DMS53 treated with DMSO at 0.1 percent for 48 hours (cell line): ENCODE data around the gene DGKA.
"Not testable (repeated sequence)": the region's sequence is repeated elsewhere in the genome, so short reads cannot be mapped to it uniquely, and the experiment has no call there.

Experiments
- DNase-seq: peaks from one replicate; lab custom pipeline; 2025; ENCODE audit not compliant: unreplicated experiment; lab: John Stamatoyannopoulos, UW

Gene DGKA

DNA sequence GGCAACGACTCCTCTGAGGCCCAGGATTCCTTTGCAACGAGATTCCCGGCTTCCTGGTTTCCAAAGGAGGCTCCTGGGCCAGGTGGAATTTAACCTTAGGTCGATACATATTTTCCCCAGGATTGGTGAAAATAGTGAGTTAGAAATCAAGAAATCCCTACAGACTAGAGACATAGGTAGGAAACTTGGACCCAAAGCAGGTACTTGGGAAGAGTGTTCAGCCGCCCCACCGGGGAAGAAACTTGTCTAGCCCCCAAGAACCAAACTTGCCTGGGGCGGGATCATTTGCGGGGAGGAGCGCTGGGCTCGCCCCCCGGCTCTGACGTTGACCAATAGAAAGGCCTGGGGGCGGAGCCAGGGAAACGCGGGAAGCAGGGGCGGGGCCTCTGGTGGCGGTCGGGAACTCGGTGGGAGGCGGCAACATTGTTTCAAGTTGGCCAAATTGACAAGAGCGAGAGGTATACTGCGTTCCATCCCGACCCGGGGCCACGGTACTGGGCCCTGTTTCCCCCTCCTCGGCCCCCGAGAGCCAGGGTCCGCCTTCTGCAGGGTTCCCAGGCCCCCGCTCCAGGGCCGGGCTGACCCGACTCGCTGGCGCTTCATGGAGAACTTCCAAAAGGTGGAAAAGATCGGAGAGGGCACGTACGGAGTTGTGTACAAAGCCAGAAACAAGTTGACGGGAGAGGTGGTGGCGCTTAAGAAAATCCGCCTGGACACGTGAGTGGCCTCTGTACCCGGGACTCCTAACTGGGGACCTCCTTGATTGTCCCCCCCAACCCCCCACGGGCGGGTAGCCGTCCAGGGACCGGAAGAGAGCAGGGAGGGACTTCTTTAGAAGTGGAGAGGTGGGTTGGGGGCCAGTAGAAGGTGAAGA, 35.7 kb downstream of the DGKA start, which contains the start of gene CDK2:
TSS of gene CDK2 (plus strand) at position 423 of the 874 bp plus-strand sequence. CDS start at position 602, 179 bp downstream.
- DNase-seq, result peak; percentile 69

DNA sequence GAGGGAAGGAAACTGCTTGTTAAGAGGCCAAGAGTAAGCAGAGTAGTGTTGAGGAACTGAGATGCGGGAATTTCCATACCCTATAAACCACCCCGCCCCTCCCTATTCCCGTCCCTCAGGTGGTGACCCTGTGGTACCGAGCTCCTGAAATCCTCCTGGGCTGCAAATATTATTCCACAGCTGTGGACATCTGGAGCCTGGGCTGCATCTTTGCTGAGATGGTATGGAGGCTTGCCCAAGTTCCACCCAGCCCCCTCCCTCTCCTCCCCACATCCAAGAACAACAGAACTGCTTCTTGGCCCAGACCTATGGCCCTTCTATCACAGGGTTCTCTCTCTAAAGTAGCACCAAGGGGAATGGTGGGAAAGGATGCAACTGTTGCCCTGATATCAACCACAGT, 38.4 kb downstream of the DGKA start:
- DNase-seq, result no peak

DNA sequence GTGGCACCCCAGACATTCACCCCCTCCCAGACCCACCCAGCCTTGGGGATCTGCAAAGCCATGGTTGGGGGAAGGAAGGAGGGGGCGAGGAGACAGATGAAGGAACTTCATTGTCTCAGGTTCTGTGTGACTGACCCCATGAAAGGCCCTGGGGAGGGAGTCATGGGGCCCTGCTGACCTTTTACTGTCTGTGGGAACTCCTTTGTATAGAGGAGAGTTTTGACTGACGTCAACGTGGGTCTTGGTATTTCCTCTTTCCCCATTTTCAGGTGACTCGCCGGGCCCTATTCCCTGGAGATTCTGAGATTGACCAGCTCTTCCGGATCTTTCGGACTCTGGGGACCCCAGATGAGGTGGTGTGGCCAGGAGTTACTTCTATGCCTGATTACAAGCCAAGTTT, 39.8 kb downstream of the DGKA start:
- DNase-seq, result no peak

DNA sequence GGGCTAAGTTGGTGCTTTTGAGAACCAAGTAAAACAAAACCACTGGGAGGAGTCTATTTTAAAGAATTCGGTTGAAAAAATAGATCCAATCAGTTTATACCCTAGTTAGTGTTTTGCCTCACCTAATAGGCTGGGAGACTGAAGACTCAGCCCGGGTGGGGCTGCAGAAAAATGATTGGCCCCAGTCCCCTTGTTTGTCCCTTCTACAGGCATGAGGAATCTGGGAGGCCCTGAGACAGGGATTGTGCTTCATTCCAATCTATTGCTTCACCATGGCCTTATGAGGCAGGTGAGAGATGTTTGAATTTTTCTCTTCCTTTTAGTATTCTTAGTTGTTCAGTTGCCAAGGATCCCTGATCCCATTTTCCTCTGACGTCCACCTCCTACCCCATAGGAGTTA, 41.1 kb downstream of the DGKA start:
- no peak for DNase-seq

DNA sequence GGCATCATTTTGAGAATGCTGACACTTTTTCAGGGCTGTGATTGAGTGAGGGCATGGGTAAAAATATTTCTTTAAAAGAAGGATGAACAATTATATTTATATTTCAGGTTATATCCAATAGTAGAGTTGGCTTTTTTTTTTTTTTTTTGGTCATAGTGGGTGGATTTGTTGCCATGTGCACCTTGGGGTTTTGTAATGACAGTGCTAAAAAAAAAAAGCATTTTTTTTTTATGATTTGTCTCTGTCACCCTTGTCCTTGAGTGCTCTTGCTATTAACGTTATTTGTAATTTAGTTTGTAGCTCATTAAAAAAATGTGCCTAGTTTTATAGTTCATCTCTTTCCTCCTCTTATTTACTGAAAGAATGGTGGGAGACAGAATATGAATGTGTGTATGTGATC, 41.5 kb downstream of the DGKA start:
- no peak for DNase-seq

DNA sequence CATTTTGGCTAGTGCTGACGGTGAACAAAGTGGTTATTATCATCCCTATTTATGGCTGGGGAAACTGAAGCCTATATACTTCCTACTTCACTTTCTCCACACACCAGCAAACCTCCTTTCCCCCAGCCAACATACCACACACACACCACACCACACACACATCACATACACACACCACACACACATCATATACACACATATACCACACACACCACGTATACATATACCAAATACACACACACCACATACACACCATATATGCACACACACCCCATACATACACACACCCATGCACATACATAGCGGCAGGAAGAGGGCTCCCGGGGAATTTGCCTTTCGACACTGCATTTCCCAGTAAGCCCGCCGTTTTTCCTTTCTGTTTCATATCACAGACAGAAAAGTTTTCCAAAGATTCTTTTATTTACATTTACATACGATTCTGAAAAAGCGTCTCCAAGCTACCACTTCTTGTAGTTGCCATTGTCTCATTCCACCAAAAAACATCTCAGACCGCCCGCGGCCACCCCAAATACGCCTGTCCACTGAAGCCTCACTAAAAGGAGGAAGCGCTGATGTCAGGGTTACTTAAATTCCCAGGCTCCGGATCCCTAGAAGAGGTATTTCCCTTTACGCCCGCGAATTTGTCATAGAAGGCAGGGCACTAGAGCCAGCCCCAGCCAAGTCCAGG, 42.1 kb downstream of the DGKA start:
- DNase-seq, result peak; percentile 39

DNA sequence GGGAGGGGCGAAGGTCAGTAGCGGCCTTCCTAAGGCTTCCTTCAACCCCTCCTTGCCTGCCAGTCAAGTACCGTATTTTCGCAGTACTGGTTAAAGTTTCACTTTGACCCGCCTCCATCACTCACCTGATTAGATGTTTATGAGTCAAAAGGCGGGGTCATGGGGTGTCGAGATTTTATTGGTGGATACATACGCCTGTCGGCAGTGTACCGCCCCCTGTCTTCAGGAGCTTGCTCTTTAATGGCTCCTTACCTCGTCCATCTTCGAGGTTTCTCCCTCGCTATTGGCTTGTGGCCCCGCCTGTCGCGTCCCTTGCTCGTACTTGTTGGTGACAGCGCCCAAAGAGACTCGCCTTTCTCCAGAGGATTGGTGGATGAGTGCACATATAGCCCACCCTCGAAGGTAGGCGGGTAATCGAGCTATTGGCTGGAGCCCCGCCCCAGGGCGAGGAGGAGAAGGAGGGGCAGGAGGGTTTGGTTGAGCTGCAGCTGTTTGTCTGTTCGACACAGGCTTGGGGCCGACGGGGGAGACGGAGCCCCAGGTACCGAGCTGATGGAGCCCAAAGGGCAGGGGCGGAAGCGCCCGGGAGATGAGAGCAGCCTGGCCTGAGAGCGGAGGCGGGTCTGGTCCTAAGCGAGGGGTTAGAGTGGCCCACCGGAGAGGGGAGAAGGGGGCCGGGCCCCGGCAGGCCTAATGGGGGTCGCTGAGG, 42.8 kb downstream of the DGKA start, which contains the start of gene RAB5B:
TSS of gene RAB5B (plus strand) at position 480 of the 709 bp plus-strand sequence. CDS start 12,883 bp downstream, outside the sequence.
- peak; percentile 100 for DNase-seq

DNA sequence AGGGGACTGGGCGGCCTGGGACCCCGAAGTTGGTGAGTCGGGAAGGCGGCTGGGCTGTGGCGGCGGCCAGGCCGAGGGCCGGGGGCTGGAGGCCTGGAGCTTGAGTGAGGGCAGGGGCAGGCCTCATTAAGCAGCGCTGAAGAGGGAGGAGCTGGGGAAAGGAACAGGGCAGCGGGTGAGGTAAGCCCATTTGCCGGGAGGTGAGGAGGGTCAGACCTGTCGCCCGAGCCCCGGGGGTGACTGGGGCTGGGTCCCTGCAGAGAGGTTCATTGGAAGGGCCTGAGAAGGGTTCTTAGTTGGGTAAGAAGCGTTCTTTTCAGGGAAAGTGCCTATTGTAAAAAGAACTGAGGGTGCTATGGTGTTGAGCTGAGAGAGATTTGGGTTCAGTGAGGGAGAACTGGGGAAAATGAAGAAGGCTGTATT, 43.4 kb downstream of the DGKA start:
- DNase-seq, result peak; percentile 39

DNA sequence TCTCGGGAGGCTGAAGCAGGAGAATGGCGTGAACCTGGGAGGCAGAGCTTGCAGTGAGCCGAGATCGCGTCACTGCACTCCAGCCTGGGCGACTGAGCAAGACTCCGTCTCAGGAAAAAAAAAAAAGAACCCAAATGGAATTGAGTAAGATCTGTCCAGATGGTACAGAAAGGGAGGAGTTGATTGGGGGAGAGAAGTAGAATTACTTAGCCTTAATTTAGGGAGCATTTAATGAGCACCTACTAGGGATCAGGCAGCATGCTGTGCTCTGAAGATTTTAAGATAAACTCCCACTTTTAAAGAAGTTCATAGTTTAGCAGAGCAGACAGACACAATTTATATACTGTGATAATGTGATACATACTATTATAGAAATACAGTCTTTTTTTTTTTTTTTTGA, 47.4 kb downstream of the DGKA start:
- DNase-seq, result no peak

DNA sequence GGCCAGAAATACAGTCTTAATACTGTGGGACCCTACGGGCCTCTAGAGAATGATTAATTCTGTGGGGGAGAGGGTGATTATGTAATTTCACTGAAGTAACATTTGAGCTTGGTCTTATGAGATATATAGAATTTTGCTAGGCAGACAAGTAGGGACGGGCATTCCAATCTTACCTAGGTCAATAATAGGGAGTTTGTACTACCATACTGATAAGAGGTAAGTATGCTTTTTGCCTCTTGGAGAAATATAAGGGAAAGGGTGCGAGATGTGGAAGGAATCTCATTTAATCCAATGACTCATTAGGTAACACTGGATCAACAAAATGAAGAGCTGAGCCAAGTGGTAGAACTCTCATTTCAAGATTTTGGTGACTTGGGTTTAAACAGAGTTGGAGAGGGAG, 48.1 kb downstream of the DGKA start:
- no peak for DNase-seq

DNA sequence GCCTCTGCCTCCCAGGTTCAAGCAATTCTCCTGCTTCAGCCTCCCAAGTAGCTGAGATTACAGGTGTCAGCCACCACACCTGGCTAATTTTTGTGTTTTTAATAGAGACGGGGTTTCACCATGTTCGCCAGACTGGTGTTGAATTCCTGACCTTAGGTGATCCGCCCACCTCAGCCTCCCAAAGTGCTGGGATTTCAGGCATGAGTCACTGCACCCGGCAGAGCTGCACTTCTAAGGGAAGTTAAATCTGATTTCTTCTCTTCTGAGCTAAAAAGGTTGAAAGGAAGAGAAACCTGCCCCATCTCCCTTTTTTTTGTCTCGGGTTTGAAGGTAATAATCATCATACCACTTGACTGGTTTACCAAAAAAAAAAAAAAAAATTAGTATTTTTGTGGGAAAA, 50.9 kb downstream of the DGKA start:
- DNase-seq, result not testable (repeated sequence)

DNA sequence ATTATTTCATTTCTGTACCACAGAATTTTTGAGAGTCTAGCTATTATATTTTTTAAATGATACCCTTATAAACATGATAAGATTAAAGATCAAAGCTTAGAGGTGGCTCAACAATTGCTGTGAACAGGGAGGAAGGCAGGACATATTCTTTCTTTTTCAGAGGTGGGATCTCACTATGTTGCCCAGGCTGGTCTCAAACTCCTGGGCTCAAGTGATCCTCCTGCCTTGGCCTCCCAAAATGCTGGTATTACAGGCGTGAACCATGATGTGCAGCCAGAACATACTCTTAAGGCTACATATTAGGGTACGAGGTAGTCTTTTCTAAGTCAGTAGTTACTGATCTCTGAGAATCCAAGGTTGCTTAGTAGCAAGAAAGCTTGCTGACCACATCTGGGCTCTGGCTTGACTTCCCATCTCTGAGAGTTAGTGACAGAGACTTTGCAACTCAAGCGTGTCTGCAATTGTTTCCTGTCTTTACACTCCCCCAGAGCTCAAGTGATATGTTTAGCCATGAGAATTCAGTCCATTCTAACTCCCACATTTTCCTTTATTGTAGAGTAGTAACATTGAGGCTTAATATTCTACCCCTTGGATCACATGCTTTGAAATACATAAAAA, 51.5 kb downstream of the DGKA start:
- no peak for DNase-seq

DNA sequence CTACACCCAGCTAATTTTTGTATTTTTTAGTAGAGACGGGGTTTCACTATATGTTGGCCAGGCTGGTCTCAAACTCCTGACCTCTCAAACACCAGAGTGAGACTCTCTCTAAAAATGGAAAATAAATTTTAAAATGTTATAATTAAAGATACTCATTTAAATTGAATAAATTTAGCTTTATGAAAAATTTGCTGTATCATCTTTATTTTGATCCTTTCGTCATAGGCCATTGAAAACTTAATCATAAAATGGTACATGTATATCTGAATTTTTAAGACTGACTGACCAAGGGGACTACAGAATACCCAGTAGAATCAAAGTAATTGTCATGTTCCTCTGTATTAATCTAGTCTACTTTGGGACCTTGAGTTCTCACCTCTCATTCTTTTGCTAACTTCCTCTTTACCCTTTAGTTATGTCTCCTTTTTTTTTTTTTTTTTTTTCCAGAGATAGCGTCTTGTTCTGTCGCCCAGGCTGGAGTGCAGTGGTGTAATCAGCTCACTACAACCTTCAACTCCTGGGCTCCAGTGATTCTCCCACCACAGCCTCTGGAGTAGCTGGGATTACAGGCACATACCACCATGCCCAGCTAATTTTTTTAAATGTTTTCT, 52.4 kb downstream of the DGKA start:
- DNase-seq, result no peak

DNA sequence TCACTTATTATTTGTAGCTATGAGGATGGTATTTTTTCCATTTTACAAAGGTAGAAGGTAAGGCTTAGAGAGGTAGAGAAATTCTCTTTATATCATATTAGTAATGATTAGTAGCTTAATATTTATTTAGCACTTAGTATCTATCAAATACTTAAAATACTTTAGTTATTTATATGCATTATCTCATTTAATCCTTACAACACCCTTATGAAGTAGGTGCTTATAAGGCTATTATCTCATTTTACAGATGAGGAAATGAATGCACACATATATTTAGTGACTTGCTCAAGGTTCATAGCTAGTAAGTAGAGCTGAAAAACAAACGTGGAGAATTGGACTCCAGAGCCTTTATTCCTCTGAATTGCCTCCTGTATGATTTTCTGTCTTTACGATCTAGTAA, 53.9 kb downstream of the DGKA start:
- no peak for DNase-seq

DNA sequence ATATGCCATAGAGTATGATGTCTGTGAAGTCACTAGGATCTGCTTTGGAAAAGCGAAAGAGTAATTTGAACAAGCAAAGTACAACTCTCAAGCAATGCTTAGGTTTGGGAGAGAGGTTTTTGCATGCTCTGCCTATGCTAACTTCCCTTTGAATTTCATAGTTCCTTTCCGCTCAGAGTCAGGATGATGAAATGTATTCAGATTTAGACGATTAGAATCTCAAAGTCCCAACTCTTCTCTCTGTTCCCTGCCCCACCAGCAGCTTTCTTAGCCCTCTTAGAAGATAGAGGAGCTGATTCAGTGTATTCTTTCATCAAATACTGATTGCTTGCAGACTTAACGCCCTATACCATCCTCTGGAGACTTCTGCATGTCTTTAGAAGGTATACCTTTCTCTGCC, 54.4 kb downstream of the DGKA start:
- DNase-seq, result no peak

DNA sequence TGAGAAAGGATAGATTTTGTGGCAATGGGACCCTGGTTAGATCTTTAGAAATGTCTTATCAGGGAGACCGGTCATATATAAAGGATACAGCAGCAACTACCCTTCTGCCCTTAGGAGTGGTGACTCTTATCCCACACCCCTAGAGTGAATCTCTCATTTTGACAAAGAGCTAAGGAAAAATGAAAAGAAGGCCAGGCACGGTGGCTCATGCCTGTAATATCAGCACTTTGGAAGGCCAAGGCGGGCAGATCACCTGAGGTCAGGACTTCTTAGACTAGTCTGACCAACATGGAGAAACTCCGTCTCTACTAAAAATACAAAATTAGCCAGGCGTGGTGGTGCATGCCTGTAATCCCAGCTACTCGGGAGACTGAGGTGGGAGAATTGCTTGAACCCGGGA, 55.0 kb downstream of the DGKA start:
- DNase-seq, result not testable (repeated sequence)

DNA sequence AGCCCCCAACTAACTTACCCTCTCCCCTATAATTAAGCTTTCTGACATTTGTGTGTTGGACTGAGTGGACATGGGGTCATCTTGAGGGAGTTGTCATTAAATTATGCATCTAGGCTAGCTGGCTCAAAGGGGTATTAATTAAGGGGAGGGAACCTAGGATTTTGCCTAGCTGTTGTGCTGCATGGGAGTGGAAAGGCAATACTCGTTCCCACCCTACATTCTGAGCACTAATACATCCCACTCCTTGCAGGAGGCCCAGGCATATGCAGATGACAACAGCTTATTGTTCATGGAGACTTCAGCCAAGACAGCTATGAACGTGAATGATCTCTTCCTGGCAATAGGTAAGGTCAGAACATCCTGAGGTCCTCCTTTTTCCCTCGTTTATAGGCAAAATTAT, 60.1 kb downstream of the DGKA start:
- DNase-seq, result no peak

DNA sequence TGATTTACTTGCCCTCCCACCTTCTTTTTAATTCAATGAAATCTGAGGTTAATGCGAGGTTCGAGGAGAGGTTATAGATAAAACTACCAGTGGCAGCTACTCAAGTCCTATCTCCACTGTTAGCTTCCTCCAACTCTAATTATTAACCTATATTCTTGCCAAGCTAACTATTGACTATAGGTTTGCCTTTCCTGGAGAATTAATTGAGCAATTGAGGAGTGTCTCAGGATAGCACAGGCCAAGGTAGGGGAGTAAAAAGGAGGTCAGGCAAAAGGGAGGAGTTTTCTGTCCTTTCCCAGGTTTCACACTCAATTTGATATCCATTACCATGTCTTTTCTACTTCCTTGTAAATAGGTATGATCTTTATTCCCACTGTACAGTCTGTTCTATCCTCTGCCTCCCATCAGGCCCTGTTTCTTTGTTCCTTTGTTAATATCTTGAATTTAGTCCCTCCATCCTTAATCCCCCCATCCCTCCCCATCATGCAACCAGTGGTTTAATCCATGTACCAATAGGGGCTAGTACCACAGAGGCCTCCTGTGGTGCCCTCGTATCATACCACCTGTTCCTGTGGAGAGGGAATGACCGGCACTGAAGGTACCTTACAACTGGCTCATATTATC, 62.4 kb downstream of the DGKA start:
- DNase-seq, result no peak

DNA sequence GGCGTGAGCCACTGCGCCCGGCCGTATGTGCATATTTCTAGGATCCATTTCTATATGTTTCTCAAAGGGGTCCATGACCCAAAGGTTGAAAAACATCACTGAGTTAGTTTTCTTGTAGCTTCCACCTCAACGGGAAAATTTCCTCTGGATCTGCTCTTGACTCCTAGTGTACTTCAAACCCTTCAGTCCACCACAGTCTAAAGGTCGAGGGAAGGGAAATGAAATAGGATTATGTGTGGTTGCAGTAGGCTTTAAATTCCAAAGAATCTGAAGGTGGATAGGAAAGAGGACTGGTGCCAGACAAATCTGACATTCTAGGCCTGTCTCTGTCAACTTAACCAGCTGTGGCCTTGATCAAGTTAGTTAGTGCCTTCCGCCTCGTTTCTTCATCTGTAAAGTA, 64.4 kb downstream of the DGKA start:
- DNase-seq, result no peak

DNA sequence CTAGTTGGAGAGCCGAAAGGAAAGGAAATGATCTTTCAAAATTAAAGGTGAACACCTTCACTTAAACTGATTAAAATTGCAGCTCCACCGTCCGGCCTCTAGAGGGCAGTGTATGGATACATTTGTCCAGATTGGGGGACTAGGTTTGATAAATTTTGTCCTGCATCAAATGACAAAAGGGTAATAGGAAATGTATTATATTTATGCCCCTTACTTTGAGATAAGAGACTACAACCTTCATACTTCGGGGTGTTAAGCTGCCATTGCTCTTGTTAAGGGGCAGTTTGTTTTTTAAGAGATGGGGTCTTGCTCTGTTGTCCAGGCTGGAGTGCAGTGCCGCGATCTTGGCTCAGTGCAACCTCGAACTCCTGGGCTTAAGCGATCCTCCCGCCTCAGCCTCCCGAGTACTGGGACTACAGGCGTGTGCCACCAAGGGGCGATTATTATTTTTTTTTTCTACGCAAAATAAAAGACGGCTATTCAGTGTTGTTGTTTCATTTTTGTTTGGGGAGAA, 65.3 kb downstream of the DGKA start:
- DNase-seq, result peak; percentile 57
